GM23338 (cell line): Measurements from ENCODE around the gene THAP6.

ENCODE experiments used
- CTCF ChIP-seq, 2 experiments: fragments of 200-600 bp in 1 of 2; sonication (generic) in 1 of 2; conservative IDR thresholded peaks; 2 replicates each; pipeline versions ENCODE4 v1.5.1 to v1.6.1; 2016 to 2017; ENCODE audit warnings: antibody characterized with exemption in 2 of 2, low read depth in 2 of 2, mild to moderate bottlenecking in 2 of 2, moderate library complexity in 1 of 2
- STAT1 ChIP-seq: IDR thresholded peaks from one replicate; pipeline ENCODE4 v1.6.1; 2016; ENCODE audit warnings: antibody characterized with exemption; ENCODE audit not compliant: unreplicated experiment
- TF ChIP-seq, protein P1 (sequence below): IDR thresholded peaks from one replicate; pipeline ENCODE4 v1.6.1; 2018; ENCODE audit warnings: antibody characterized with exemption; ENCODE audit not compliant: unreplicated experiment

DNA sequence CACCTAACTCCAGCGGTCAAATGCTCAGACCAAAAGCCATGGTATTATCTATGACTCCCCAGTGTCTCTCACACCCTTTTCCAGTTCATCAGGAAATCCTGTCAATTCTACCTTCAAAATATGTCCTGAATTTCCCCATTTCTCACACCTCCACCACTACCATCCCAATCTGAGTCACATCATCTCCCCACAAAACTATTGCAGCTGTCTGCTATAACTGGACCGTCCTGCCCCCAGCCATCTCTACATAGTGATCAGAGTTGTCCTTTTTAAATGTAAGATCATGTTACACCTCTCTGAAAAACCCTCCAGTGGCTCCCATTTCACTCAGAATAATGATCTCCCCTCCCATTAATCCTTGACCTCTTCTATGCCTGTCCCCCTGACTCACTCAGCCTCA lies 34.7 kb downstream of the THAP6 start:
- no peak for TF ChIP-seq CTCF (conservative IDR thresholded peaks at IDR 0.05; ENCODE audit: low read depth in 2 of 2)
- TF ChIP-seq, protein P1, sequence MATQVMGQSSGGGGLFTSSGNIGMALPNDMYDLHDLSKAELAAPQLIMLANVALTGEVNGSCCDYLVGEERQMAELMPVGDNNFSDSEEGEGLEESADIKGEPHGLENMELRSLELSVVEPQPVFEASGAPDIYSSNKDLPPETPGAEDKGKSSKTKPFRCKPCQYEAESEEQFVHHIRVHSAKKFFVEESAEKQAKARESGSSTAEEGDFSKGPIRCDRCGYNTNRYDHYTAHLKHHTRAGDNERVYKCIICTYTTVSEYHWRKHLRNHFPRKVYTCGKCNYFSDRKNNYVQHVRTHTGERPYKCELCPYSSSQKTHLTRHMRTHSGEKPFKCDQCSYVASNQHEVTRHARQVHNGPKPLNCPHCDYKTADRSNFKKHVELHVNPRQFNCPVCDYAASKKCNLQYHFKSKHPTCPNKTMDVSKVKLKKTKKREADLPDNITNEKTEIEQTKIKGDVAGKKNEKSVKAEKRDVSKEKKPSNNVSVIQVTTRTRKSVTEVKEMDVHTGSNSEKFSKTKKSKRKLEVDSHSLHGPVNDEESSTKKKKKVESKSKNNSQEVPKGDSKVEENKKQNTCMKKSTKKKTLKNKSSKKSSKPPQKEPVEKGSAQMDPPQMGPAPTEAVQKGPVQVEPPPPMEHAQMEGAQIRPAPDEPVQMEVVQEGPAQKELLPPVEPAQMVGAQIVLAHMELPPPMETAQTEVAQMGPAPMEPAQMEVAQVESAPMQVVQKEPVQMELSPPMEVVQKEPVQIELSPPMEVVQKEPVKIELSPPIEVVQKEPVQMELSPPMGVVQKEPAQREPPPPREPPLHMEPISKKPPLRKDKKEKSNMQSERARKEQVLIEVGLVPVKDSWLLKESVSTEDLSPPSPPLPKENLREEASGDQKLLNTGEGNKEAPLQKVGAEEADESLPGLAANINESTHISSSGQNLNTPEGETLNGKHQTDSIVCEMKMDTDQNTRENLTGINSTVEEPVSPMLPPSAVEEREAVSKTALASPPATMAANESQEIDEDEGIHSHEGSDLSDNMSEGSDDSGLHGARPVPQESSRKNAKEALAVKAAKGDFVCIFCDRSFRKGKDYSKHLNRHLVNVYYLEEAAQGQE: no peak
- no peak for TF ChIP-seq STAT1
